Subcutaneous adipose tissue (tissue), 4 donors: ENCODE results near the gene CD200. TPM values are rescaled to one million over a fixed set of nuclear protein-coding genes. Genes with fewer than 3 reads are reported as not detected.

ENCODE experiments used
- CTCF ChIP-seq: fragments of 450-650 bp; IDR thresholded peaks from one replicate; pipeline ENCODE4 v1.5.1; 2016; ENCODE audit warnings: low read depth, mild to moderate bottlenecking, control low read depth, antibody characterized with exemption, moderate library complexity
- total RNA-seq, 4 donors: library from RNA; depleted of rRNA; stranded (reverse); fragments of >200 nt; gene quantifications; one replicate each; pipeline ENCODE4 v1.1.0, GENCODE V29; 2016

Gene CD200
- total RNA-seq, 4 donors from 2014 or later, result 2.6 to 10.2 (median 6.7) TPM

GRCh38 chr3:112381673-112382542 lies 49.0 kb downstream of the CD200 start:
- no peak for TF ChIP-seq CTCF

GRCh38 chr3:112382543-112383160 lies 49.7 kb downstream of the CD200 start:
- TF ChIP-seq CTCF, result no peak

DNA sequence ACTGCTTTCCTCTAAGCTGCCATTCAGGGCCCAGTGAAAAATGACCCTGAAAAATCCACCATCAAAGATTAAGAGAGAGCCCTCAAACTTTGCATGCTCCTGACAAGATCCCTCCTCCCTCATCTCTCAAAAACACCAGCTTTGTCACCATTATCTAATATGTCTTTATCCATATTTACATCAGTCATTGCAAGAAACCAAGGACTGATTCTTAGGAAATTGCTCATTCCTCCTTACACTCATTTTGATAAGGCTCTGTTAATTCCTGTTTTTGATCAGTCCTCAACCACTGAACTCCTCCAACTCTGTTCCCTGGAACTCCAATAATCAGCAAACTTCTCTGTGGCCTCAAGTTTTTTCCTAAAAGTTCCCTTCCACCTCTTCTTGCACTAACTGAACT lies 51.8 kb downstream of the CD200 start:
- TF ChIP-seq CTCF, result no peak

DNA sequence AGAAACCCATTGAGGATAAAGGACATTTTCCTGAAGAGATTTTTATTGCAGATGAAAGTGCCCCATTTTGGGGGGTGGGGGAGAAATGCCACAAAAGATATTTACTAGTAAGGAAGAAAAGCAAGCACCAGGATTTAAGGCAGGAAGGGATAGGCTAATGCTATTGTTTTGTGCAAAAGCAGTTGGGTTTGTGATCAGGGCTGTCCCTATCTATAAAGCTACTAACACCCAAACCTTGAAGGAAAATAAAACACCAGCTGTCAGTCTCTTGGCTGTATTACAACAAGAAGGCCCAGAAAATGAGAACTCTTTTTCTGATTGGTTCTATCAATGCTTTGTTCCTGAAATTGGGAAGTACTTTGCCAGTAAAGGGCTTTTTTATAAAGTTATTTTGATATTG lies 56.0 kb downstream of the CD200 start:
- TF ChIP-seq CTCF, result no peak

GRCh38 chr3:112389961-112390360 lies 57.0 kb downstream of the CD200 start:
- TF ChIP-seq CTCF, result no peak

- TF ChIP-seq CTCF, result no peak
Observed at GRCh38 chr3:112390783-112391641, 58.1 kb downstream of the CD200 start.

GRCh38 chr3:112391648-112392047 lies 58.7 kb downstream of the CD200 start:
- no peak for TF ChIP-seq CTCF
